ENCODE data around the gene SIDT2. TPM values are rescaled to one million over a fixed set of nuclear protein-coding genes. Genes with fewer than 3 reads are reported as not detected.

SIDT2 gene
- polyA plus RNA-seq, 2 donors = 8.3 to 11.3 TPM

DNA sequence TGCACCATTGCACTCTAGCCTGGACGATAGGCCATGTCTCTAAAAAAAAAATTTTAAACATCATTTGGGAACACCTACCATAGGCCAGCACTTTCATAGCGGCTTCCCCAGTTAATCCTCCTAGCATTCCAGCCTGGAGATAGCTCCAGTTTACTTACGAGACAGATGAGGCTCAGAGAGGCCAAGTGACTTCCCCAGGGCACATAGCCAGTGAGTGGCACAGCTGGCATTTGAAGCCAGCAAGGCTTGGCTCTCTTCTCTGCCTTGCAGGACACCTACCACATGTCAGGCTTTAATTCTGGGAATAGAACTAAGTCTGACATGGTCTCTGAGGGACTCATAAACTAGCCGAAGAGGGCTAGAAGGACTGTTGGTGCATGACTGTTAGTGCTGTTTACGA, 15.7 kb downstream of the SIDT2 start:
- H3K27me3 ChIP-seq (ENCODE audit: control insufficient read depth in 1 of 2, insufficient read depth in 2 of 2, low read length in 2 of 2) = no peaks in the 10 kb centered on the region
- 67 to 81% methylated on average over 5 of the region's 5 CpGs for WGBS, 2 donors
- no peak overlapping the region for H3K4me3 ChIP-seq (ENCODE audit: low read depth in 1 of 2, low read length in 2 of 2)
- H3K36me3 ChIP-seq (ENCODE audit: control insufficient read depth in 2 of 2, insufficient read depth in 2 of 2, low read length in 1 of 2) = peaks cover 0 to 26% of the 10 kb centered on the region in 2 donors
- no peaks in the 10 kb centered on the region for H3K9me3 ChIP-seq (ENCODE audit: control insufficient read depth in 2 of 2, insufficient read depth in 1 of 2, low read depth in 1 of 2, low read length in 1 of 2)
- H3K4me1 ChIP-seq (ENCODE audit: control insufficient read depth in 2 of 2, insufficient read depth in 2 of 2, low read length in 1 of 2) = peaks cover 3 to 17% of the 10 kb centered on the region in 2 donors
- no peak overlapping the region for H3K27ac ChIP-seq (ENCODE audit: low read depth in 2 of 2, low read length in 1 of 2)

DNA sequence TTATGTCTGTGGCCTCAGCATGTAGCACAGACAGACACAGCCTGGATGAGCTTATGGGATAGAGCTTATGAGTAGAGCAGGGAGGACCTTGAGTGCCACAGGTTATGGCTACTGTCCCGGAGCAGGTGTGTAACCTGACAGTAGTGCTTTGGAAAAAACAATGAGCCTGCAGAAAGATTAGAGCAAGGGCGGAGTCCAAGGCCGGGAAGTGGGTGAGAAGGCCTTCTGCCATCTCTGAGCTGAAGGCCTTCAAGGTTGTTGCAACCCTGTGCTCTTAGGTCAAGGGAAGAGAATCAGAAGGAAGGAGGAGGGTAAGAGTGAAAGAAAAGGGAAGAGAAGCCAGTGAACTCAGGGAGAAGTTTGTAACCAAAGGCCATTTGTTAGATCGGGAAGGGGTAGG, 16.7 kb downstream of the SIDT2 start:
- Histone ChIP-seq H3K27me3 (ENCODE audit: control insufficient read depth in 1 of 2, insufficient read depth in 2 of 2, low read length in 2 of 2) (no peaks in the 10 kb centered on the region), H3K4me1 (ENCODE audit: control insufficient read depth in 2 of 2, insufficient read depth in 2 of 2, low read length in 1 of 2) (peaks cover 3 to 17% of the 10 kb centered on the region in 2 donors), H3K9me3 (ENCODE audit: control insufficient read depth in 2 of 2, insufficient read depth in 1 of 2, low read depth in 1 of 2, low read length in 1 of 2) (no peaks in the 10 kb centered on the region), H3K27ac (ENCODE audit: low read depth in 2 of 2, low read length in 1 of 2) (no peak overlapping the region), H3K36me3 (ENCODE audit: control insufficient read depth in 2 of 2, insufficient read depth in 2 of 2, low read length in 1 of 2) (peaks cover 0 to 19% of the 10 kb centered on the region in 2 donors), H3K4me3 (ENCODE audit: low read depth in 1 of 2, low read length in 2 of 2) (no peak overlapping the region)
- 51 to 78% methylated on average over 4 of the region's 4 CpGs for WGBS, 2 donors

DNA sequence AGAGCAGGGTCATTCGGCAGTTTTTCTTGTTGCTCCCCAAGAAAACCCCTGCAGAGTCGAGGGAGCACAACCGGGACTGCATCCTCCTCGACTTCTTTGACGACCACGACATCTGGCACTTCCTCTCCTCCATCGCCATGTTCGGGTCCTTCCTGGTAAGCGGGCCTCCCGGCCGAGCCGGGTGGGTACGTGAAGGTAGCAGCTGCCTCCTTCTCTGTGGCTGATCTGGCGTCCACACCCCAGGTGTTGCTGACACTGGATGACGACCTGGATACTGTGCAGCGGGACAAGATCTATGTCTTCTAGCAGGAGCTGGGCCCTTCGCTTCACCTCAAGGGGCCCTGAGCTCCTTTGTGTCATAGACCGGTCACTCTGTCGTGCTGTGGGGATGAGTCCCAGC, 17.2 kb downstream of the SIDT2 start:
- no peak overlapping the region for H3K4me3 ChIP-seq (ENCODE audit: low read depth in 1 of 2, low read length in 2 of 2)
- no peak overlapping the region for H3K27ac ChIP-seq (ENCODE audit: low read depth in 2 of 2, low read length in 1 of 2)
- peaks cover 0 to 14% of the 10 kb centered on the region in 2 donors for H3K36me3 ChIP-seq (ENCODE audit: control insufficient read depth in 2 of 2, insufficient read depth in 2 of 2, low read length in 1 of 2)
- H3K4me1 ChIP-seq (ENCODE audit: control insufficient read depth in 2 of 2, insufficient read depth in 2 of 2, low read length in 1 of 2) = peaks cover 3 to 17% of the 10 kb centered on the region in 2 donors
- no peaks in the 10 kb centered on the region for H3K27me3 ChIP-seq (ENCODE audit: control insufficient read depth in 1 of 2, insufficient read depth in 2 of 2, low read length in 2 of 2)
- no peaks in the 10 kb centered on the region for H3K9me3 ChIP-seq (ENCODE audit: control insufficient read depth in 2 of 2, insufficient read depth in 1 of 2, low read depth in 1 of 2, low read length in 1 of 2)
- WGBS, 2 donors = 86 to 90% methylated on average over 19 of the region's 19 CpGs

DNA sequence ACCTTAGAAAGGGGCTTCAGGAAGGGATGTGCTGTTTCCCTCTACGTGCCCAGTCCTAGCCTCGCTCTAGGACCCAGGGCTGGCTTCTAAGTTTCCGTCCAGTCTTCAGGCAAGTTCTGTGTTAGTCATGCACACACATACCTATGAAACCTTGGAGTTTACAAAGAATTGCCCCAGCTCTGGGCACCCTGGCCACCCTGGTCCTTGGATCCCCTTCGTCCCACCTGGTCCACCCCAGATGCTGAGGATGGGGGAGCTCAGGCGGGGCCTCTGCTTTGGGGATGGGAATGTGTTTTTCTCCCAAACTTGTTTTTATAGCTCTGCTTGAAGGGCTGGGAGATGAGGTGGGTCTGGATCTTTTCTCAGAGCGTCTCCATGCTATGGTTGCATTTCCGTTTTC, 18.5 kb downstream of the SIDT2 start:
- 85 to 90% methylated on average over 7 of the region's 7 CpGs for WGBS, 2 donors
- Histone ChIP-seq H3K27ac (ENCODE audit: low read depth in 2 of 2, low read length in 1 of 2) (peak overlapping the region in 1 of 2 donors; percentile 52), H3K4me1 (ENCODE audit: control insufficient read depth in 2 of 2, insufficient read depth in 2 of 2, low read length in 1 of 2) (peaks cover 3 to 17% of the 10 kb centered on the region in 2 donors)

DNA sequence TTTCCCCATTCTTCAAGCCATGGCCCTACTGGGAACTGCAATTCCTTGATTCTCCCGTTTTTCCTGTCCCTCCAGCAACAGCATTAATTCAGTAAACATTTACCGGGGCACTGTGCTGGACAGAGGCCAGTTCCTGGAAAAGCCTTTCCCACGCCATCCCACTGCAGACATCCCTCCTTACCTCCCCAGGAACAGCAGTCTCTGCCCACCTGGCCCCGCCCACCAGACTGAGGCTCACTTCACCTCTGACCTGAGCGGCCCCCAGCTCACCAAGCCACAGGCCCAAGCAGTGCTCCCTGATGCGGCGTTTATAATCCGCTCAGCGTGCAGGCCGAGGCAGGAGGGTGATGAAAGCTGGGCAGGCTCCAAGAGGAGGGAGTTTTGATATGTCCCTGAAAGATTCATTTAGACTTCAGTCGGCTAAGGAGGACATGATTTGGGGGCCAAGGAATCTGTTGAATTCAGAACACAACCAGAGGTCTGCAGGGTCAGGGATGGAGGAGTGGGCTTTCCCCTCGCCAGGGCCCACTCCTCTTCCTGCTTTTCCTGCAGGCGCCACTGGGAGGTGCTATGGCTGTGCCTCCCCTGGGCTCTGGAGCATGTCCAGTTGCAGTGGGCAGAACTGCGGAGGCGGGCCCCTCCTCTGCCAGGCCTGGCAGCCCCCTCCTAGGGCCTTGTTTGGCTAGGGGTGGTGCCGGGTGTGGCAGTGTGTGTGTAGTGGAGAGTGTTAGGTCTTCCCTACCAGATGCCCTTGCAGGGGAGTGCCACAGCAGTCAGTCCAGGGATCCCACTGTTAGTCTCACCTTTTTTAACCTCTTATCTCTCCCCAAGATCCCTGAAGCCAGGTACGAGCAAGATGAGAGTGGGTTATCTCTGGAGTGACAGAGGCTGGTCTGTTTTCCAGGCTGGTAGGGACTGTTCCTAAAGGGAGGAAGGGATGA, 19.2 kb downstream of the SIDT2 start:
- Histone ChIP-seq H3K27ac (ENCODE audit: low read depth in 2 of 2, low read length in 1 of 2) (peak overlapping the region; percentile 80 to 88), H3K9me3 (ENCODE audit: control insufficient read depth in 2 of 2, insufficient read depth in 1 of 2, low read depth in 1 of 2, low read length in 1 of 2) (no peaks in the 10 kb centered on the region), H3K36me3 (ENCODE audit: control insufficient read depth in 2 of 2, insufficient read depth in 2 of 2, low read length in 1 of 2) (peaks cover 0 to 8% of the 10 kb centered on the region in 2 donors), H3K27me3 (ENCODE audit: control insufficient read depth in 1 of 2, insufficient read depth in 2 of 2, low read length in 2 of 2) (no peaks in the 10 kb centered on the region), H3K4me1 (ENCODE audit: control insufficient read depth in 2 of 2, insufficient read depth in 2 of 2, low read length in 1 of 2) (peaks cover 3 to 12% of the 10 kb centered on the region in 2 donors), H3K4me3 (ENCODE audit: low read depth in 1 of 2, low read length in 2 of 2) (peak overlapping the region in 1 of 2 donors; percentile 22)
- 45 to 47% methylated on average over 17 of the region's 17 CpGs for WGBS, 2 donors

More for the DNA sequence above, 18.5 kb downstream of the SIDT2 start:
- Histone ChIP-seq H3K36me3 (ENCODE audit: control insufficient read depth in 2 of 2, insufficient read depth in 2 of 2, low read length in 1 of 2) (peaks cover 0 to 11% of the 10 kb centered on the region in 2 donors), H3K9me3 (ENCODE audit: control insufficient read depth in 2 of 2, insufficient read depth in 1 of 2, low read depth in 1 of 2, low read length in 1 of 2) (no peaks in the 10 kb centered on the region), H3K27me3 (ENCODE audit: control insufficient read depth in 1 of 2, insufficient read depth in 2 of 2, low read length in 2 of 2) (no peaks in the 10 kb centered on the region), H3K4me3 (ENCODE audit: low read depth in 1 of 2, low read length in 2 of 2) (no peak overlapping the region)

DNA sequence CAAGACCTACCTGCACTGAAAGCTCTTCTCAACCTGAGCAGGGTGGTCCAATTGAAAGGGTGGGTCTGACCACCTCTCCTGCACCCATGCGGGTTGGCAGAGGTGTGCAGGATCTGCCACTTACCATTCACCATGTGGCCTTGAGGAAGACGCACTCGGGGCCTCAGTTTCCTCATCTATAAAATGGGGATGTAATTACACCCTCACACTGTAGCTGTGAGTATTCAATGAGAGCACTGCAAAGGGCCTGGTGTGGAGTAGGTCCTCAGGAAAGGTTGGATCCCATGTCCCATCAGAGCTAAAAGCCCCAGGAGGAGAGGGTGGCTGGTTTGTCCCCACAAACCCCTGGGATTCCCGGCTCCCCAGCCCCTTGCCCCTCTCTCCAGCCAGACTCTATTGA, 20.1 kb downstream of the SIDT2 start:
- Histone ChIP-seq H3K4me1 (ENCODE audit: control insufficient read depth in 2 of 2, insufficient read depth in 2 of 2, low read length in 1 of 2) (peaks cover 0 to 10% of the 10 kb centered on the region in 2 donors), H3K27ac (ENCODE audit: low read depth in 2 of 2, low read length in 1 of 2) (peak overlapping the region; percentile 80 to 88), H3K27me3 (ENCODE audit: control insufficient read depth in 1 of 2, insufficient read depth in 2 of 2, low read length in 2 of 2) (no peaks in the 10 kb centered on the region), H3K36me3 (ENCODE audit: control insufficient read depth in 2 of 2, insufficient read depth in 2 of 2, low read length in 1 of 2) (peaks cover 0 to 16% of the 10 kb centered on the region in 2 donors), H3K4me3 (ENCODE audit: low read depth in 1 of 2, low read length in 2 of 2) (peak overlapping the region in 1 of 2 donors; percentile 22), H3K9me3 (ENCODE audit: control insufficient read depth in 2 of 2, insufficient read depth in 1 of 2, low read depth in 1 of 2, low read length in 1 of 2) (no peaks in the 10 kb centered on the region)
- 68 to 69% methylated on average over 4 of the region's 4 CpGs for WGBS, 2 donors

DNA sequence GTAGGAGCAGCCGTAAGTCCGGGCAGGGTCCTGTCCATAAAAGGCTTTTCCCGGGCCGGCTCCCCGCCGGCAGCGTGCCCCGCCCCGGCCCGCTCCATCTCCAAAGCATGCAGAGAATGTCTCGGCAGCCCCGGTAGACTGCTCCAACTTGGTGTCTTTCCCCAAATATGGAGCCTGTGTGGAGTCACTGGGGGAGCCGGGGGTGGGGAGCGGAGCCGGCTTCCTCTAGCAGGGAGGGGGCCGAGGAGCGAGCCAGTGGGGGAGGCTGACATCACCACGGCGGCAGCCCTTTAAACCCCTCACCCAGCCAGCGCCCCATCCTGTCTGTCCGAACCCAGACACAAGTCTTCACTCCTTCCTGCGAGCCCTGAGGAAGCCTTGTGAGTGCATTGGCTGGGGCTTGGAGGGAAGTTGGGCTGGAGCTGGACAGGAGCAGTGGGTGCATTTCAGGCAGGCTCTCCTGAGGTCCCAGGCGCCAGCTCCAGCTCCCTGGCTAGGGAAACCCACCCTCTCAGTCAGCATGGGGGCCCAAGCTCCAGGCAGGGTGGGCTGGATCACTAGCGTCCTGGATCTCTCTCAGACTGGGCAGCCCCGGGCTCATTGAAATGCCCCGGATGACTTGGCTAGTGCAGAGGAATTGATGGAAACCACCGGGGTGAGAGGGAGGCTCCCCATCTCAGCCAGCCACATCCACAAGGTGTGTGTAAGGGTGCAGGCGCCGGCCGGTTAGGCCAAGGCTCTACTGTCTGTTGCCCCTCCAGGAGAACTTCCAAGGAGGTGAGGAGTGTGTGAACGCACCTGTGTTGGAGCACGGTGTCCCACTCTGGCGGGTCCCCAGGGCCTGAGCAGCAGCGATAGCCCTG, 20.7 kb downstream of the SIDT2 start, which contains the start of gene TAGLN:
TSS of gene TAGLN (plus strand) at position 318 of the 863 bp plus-strand sequence. CDS start 3,644 bp downstream, outside the sequence.
- H3K4me1 ChIP-seq (ENCODE audit: control insufficient read depth in 2 of 2, insufficient read depth in 2 of 2, low read length in 1 of 2) = peaks cover 0 to 10% of the 10 kb centered on the region in 2 donors
- peaks cover 0 to 16% of the 10 kb centered on the region in 2 donors for H3K36me3 ChIP-seq (ENCODE audit: control insufficient read depth in 2 of 2, insufficient read depth in 2 of 2, low read length in 1 of 2)
- peak within 1 kb of the TSS; percentile 44 to 49 for H3K4me3 ChIP-seq (ENCODE audit: low read depth in 1 of 2, low read length in 2 of 2)

DNA sequence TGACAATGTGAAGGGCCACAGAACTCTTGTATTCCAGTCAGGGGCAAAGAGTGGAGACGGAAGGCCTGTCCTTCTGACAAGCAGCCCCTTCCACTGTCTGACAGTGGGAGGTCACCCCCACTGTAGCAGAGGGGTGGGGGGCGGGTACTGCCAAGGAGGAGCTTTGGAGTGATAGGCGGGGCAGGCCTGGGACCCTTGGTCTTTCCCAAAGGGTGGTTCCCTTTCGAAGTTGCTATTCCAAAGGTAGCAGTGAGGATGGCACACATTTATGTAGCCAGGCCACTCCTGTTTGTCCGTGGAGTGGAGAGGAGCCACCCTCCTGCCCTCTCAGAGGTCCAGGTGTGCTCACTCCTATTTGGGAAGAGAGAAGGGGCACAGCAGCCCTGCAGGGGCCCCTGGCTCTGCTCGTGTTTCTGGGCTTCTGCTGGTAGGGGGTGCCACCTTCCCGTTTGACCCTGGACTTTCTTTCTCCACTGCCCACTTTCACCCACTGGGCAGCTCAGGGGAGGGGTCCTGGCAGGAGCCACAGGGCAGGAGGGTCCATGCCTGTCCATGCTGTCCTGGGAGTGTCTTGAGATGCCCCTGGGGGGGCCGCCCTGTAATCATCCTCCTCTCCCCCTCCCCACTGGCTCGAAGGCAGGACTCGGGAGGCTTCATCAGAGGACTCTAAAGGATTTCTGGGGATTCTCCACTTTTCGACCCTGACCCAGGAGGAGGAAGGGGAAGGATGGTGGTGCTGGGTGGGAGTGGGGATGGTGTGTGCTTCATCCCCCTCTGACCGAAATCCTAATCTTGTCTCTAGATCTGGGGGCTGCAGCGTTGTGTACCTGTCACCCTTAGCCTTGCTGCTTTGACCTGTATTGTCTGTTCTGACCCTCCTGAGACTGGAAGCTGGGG, 21.6 kb downstream of the SIDT2 start:
- Histone ChIP-seq H3K4me3 (ENCODE audit: low read depth in 1 of 2, low read length in 2 of 2) (peak overlapping the region; percentile 44 to 49), H3K36me3 (ENCODE audit: control insufficient read depth in 2 of 2, insufficient read depth in 2 of 2, low read length in 1 of 2) (peaks cover 0 to 18% of the 10 kb centered on the region in 2 donors), H3K27ac (ENCODE audit: low read depth in 2 of 2, low read length in 1 of 2) (peak overlapping the region; percentile 61 to 86), H3K27me3 (ENCODE audit: control insufficient read depth in 1 of 2, insufficient read depth in 2 of 2, low read length in 2 of 2) (no peaks in the 10 kb centered on the region), H3K4me1 (ENCODE audit: control insufficient read depth in 2 of 2, insufficient read depth in 2 of 2, low read length in 1 of 2) (peaks cover 0 to 10% of the 10 kb centered on the region in 2 donors), H3K9me3 (ENCODE audit: control insufficient read depth in 2 of 2, insufficient read depth in 1 of 2, low read depth in 1 of 2, low read length in 1 of 2) (no peaks in the 10 kb centered on the region)
- 60 to 67% methylated on average over 13 of the region's 13 CpGs for WGBS, 2 donors

More for the DNA sequence above, 20.7 kb downstream of the SIDT2 start, which contains the start of gene TAGLN:
- peak within 1 kb of the TSS; percentile 80 to 88 for H3K27ac ChIP-seq (ENCODE audit: low read depth in 2 of 2, low read length in 1 of 2)
- H3K9me3 ChIP-seq (ENCODE audit: control insufficient read depth in 2 of 2, insufficient read depth in 1 of 2, low read depth in 1 of 2, low read length in 1 of 2) = no peaks in the 10 kb centered on the region
- 28 to 42% methylated on average over 32 to 34 of the region's 34 CpGs for WGBS, 2 donors
- no peaks in the 10 kb centered on the region for H3K27me3 ChIP-seq (ENCODE audit: control insufficient read depth in 1 of 2, insufficient read depth in 2 of 2, low read length in 2 of 2)

Data from esophagus (tissue), 2 donors.